ENCODE results near the gene NHLH1.
A peak's percentile ranks its signal among the peaks of the same experiment; 100 is the strongest.

Gene NHLH1

GRCh38 chr1:160410406-160411005 is 43.6 kb downstream of the NHLH1 start:
- no peak for TF ChIP-seq CTCF (IDR thresholded peaks at IDR 0.05; ENCODE audit: low read depth, low read length)
- H3K4me3 ChIP-seq (ENCODE audit: low read depth, low read length) = no peak overlapping the region
- H3K27ac ChIP-seq = no peak overlapping the region
- no peaks in the 10 kb centered on the region for H3K27me3 ChIP-seq (ENCODE audit: insufficient read depth, low read depth, severe bottlenecking)
- peaks cover 50% of the 10 kb centered on the region for H3K36me3 ChIP-seq
- no peaks in the 10 kb centered on the region for H3K9me3 ChIP-seq (ENCODE audit: severe bottlenecking)
- DNase-seq = no peak

GRCh38 chr1:160411271-160412027 is 44.6 kb downstream of the NHLH1 start:
- Histone ChIP-seq H3K9me3 (ENCODE audit: severe bottlenecking) (no peaks in the 10 kb centered on the region), H3K27ac (no peak overlapping the region), H3K4me3 (ENCODE audit: low read depth, low read length) (no peak overlapping the region), H3K27me3 (ENCODE audit: insufficient read depth, low read depth, severe bottlenecking) (no peaks in the 10 kb centered on the region), H3K36me3 (peaks cover 51% of the 10 kb centered on the region)
- peak; percentile 30; the same call in 1 of the 2 replicates for TF ChIP-seq CTCF (IDR thresholded peaks at IDR 0.05; ENCODE audit: low read depth, low read length)
- no peak for DNase-seq

- H3K4me3 ChIP-seq (ENCODE audit: low read depth, low read length) = no peak overlapping the region
- H3K27ac ChIP-seq = no peak overlapping the region
- no peak for TF ChIP-seq CTCF (IDR thresholded peaks at IDR 0.05; ENCODE audit: low read depth, low read length)
- H3K9me3 ChIP-seq (ENCODE audit: severe bottlenecking) = no peaks in the 10 kb centered on the region
- H3K27me3 ChIP-seq (ENCODE audit: insufficient read depth, low read depth, severe bottlenecking) = no peaks in the 10 kb centered on the region
- H3K36me3 ChIP-seq = peaks cover 54% of the 10 kb centered on the region
- no peak for DNase-seq
These were observed 45.1 kb downstream of the NHLH1 start for GRCh38 chr1:160412028-160412362.

- DNase-seq = peak; percentile 87
- Histone ChIP-seq H3K27me3 (ENCODE audit: insufficient read depth, low read depth, severe bottlenecking) (no peaks in the 10 kb centered on the region), H3K4me3 (ENCODE audit: low read depth, low read length) (no peak overlapping the region), H3K27ac (peak overlapping the region; percentile 79), H3K9me3 (ENCODE audit: severe bottlenecking) (no peaks in the 10 kb centered on the region), H3K36me3 (peaks cover 53% of the 10 kb centered on the region)
- TF ChIP-seq CTCF (IDR thresholded peaks at IDR 0.05; ENCODE audit: low read depth, low read length) = 0 out of 2 replicates have a peak, but pooled peaks have one; percentile 5
These were observed 46.8 kb downstream of the NHLH1 start for GRCh38 chr1:160413716-160414115.

GRCh38 chr1:160414881-160415280 is 48.0 kb downstream of the NHLH1 start:
- no peak for TF ChIP-seq CTCF (IDR thresholded peaks at IDR 0.05; ENCODE audit: low read depth, low read length)
- no peak for DNase-seq
- Histone ChIP-seq H3K36me3 (peaks cover 58% of the 10 kb centered on the region), H3K27ac (peak overlapping the region; percentile 79), H3K4me3 (ENCODE audit: low read depth, low read length) (no peak overlapping the region), H3K27me3 (ENCODE audit: insufficient read depth, low read depth, severe bottlenecking) (no peaks in the 10 kb centered on the region), H3K9me3 (ENCODE audit: severe bottlenecking) (no peaks in the 10 kb centered on the region)
